D721Med (cell line): ENCODE measurements around the gene CC2D2A.

Experiments
- DNase-seq: peaks from one replicate; pipeline ENCODE4 v3.0.0; 2011; ENCODE audit warnings: low spot score; ENCODE audit not compliant: insufficient read length
- FAIRE-seq: peaks from 2 replicates; lab custom pipeline; 2011; peaks lifted over from hg19 to GRCh38; lab: Jason Lieb, UNC
- TF ChIP-seq, protein P1 (sequence below): IDR thresholded peaks from 2 replicates; pipeline ENCODE4 v1.5.1; 2012; ENCODE audit warnings: mild to moderate bottlenecking, control low read depth; ENCODE audit not compliant: insufficient read depth; ENCODE audit errors: missing control alignments

Gene CC2D2A

DNA sequence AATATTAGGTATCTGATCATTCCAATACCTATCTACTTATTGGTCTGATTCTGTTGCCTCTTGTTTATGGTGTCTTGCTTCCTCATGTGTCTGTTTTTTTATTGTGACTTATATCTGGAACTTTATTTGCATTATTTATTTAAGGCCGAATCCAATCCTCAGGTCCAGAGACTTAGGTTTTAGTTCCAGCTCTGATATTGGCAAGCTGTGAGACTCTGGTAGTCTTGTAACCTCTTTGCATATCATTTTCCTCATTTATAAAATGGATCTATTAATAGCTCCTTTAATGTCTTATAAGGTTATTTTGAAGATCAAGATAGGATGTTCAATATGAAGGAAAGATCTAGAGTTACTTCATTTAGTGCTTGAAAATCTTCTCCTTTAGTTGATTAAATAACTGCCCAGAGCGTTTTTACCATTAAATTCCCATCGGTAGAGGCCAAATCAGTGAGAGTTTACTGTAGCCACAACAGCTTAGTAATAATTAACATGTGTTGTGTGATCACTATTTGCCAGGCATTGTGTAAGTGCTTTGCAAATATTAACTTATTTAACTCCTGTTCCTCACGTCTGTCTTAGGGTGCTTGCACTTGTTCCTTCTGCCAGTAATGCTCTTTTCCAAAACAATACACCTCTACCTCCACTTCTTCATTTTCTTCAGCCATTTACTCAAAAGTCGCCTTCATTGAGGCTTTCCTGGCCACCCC lies 82.2 kb downstream of the CC2D2A start:
- TF ChIP-seq, protein P1, sequence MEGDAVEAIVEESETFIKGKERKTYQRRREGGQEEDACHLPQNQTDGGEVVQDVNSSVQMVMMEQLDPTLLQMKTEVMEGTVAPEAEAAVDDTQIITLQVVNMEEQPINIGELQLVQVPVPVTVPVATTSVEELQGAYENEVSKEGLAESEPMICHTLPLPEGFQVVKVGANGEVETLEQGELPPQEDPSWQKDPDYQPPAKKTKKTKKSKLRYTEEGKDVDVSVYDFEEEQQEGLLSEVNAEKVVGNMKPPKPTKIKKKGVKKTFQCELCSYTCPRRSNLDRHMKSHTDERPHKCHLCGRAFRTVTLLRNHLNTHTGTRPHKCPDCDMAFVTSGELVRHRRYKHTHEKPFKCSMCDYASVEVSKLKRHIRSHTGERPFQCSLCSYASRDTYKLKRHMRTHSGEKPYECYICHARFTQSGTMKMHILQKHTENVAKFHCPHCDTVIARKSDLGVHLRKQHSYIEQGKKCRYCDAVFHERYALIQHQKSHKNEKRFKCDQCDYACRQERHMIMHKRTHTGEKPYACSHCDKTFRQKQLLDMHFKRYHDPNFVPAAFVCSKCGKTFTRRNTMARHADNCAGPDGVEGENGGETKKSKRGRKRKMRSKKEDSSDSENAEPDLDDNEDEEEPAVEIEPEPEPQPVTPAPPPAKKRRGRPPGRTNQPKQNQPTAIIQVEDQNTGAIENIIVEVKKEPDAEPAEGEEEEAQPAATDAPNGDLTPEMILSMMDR: no peak
- FAIRE-seq (peak; percentile 32), DNase-seq (no peak)

DNA sequence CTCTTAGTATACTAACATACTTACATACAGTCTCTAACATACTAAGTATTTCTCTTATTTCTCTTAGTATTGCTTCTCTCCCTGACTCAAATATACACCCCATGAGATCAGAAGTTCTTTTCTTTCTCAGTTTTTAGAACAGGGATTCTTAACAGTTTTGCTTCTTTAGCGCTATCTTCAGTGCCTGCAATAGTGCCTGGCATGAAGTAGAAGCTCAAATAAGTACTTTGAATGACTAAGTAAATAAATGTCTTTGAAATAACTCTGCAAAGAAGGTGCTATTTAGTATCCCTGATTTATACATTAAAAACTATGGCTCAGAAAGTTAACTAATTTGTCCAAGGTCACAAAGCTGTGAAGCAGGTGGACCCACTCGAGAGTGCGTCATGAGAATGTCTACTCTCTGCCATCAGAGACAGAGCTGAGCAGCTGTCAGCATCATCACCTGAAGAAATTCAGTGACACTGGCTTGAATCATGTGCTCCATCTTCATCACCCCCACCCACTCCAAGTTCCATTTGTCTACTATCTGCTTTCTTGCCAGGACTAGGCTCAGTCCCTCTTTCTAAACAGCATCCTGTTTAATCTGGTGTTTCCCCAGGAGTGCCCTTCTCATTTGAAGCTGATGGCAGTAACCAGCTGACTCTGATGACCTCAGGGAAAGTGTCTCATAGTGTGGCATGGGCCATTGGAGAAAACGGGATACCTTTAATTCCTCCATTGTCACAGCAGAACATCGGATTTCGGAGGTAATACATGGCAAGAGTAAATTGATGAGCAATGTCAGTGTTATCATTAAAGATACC lies 83.1 kb downstream of the CC2D2A start:
- TF ChIP-seq, protein P1: no peak
- FAIRE-seq (no peak), DNase-seq (no peak)

DNA sequence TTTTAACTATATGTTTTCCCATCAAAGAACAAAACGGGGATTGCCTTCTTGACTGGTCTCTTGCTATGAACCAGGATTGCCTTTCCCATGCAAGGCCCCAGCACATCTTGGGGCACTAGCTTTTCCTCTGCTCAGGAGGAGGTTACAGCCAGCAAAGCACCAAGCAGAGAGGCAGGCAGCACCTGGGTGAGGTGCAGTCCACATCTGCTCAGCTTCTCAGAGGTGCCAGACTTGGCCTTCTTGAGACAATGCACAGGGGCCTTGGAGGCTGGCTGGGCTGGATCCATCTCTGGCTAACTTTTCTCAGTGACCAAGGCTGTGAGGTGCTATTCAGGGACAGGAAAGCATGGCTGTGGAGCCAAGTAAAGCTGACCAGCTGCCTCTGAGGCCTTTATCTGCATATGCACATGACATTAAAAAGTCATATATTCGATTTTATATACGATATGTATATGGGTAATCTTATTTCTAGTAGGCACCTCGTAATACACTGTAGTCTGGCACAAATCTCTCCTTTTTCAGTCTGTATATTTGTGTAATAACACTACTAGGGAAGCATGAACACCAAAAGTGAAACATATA lies 86.9 kb downstream of the CC2D2A start:
- FAIRE-seq: no peak
- DNase-seq: no peak
- TF ChIP-seq, protein P1: no peak

- TF ChIP-seq, protein P1: no peak
- DNase-seq (no peak), FAIRE-seq (no peak)
Measured at GRCh38 chr4:15557786-15558550, 88.3 kb downstream of the CC2D2A start.

DNA sequence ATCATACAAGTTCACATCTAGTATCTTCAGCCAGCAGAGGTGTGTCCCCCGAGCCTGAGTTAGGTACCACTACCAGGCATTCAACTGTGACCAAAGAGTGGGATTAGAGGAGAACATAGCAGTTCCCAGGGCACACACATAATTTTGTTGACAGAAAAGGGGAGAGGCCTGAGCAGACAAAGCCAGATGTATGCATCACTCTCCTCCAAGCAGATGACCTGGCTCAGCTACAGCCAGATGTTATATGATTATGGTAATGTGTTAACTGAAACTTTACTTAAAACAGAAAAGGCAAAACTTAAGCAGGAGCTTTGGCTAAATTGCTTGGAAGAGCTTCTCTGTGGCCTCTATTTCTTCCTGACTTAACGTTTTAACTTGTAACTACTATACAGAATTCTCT lies 88.9 kb downstream of the CC2D2A start:
- no peak for FAIRE-seq
- TF ChIP-seq, protein P1: no peak
- no peak for DNase-seq

DNA sequence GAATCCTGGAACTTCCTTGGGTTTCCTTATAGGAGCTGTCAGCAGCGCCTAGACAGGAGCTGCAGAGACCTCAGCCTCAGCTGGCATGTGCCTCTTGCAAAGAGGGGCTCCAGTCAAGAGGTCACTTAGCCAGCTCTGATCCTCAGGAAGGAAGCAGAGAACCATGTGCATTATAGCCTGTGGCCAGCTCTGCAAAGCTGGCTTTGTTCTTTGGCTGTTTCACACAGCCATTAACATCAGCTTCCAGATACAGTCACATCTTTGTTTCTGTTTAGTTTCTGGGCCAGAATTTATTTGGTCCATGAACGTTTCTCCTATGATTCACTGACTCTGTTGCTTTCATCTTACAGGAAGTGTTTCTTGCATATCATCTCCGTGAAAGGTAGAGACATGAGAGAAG lies 92.4 kb downstream of the CC2D2A start:
- DNase-seq (no peak), FAIRE-seq (no peak)
- TF ChIP-seq, protein P1: no peak
